ENCODE data around the gene HLCS.
"Not testable (repeated sequence)": the region's sequence is repeated elsewhere in the genome, so short reads cannot be mapped to it uniquely, and the experiment has no call there.

Gene HLCS

DNA sequence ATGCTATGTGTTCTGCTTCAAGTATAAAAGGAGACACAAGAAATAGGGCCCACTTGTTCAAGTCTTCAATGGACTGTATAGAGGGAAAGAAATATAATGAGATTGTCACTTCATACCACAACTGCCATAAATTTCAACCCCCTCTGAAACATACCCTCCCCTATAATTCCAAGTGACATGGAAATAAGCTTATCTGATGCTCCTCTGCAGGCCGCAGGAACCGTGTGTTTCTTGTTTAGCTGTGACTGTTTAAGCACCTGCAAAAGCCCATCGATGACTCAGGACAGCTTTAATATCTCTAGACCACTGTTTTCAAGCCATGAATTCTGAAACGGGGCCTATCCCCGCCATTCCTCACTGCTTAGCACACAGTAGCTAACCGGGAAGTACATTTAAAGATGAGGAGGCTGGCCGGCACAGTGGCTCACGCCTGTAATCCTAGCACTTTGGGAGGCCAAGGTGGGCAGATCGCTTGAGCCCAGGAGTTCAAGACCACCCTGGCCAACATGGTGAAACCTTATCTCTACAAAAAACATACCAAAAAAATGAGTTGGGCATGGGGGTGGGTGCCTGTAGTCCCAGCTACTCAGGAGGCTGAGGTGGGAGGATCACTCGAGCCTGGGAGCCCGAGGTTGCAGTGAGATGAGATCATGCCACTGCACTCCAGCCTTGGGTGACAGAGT, 4.2 kb downstream of the HLCS start:
- no peak for DNase-seq (ENCODE audit: extremely low read depth, low read depth)

GRCh38 chr21:36960676-36961284, 5.7 kb downstream of the HLCS start:
- DNase-seq (ENCODE audit: extremely low read depth, low read depth), result no peak
- H3K4me3 ChIP-seq (replicated peaks; ENCODE audit: low read depth, low read length), result no peak overlapping the region
- no peak for TF ChIP-seq CTCF (IDR thresholded peaks at IDR 0.05; ENCODE audit: low read depth, low read length, missing control alignments)

More for the DNA sequence above, 4.2 kb downstream of the HLCS start:
- no peak for TF ChIP-seq CTCF (IDR thresholded peaks at IDR 0.05; ENCODE audit: low read depth, low read length, missing control alignments)
- no peak overlapping the region for H3K4me3 ChIP-seq (replicated peaks; ENCODE audit: low read depth, low read length)

DNA sequence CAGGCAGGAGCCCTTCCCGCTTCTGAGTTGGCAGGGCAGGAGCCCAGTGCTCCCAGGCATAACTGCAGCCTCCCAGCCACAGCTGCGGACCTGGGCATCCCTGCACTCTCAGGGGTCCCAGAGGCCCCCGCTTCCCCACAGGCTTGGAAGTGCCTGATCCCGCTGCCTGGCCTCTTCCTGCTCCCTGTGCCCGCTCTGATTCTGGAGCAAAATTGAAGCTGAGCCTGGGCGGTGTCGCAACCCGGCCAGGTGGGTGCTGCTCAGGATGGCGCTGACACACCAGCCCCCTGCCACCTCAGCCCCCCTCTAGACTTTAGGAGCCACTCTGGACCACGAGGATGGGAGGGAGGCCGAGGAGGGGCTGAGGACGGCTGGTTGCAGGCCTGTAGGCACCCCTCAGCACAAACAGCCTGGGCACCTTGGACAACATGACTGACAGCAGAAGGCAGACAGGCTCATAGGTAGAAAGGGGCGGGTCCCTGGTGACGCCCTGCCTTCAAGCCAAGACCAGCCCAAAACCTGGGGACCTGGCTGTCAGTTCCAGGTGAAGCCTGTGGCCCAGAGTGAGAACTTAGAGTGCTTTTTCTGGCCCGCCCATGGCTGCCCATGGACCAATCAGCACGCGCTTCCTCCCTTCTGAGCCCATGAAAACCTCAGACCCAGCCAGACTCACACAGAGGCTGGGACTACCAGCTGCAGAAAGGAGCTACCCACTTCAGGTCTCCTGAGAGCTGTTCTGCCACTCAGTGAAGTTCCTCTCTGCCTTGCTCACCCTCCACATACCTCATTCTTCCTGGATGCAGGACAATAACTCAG, 7.2 kb downstream of the HLCS start:
- DNase-seq (ENCODE audit: extremely low read depth, low read depth), result no peak
- no peak overlapping the region for H3K4me3 ChIP-seq (replicated peaks; ENCODE audit: low read depth, low read length)
- TF ChIP-seq CTCF (IDR thresholded peaks at IDR 0.05; ENCODE audit: low read depth, low read length, missing control alignments), result no peak

DNA sequence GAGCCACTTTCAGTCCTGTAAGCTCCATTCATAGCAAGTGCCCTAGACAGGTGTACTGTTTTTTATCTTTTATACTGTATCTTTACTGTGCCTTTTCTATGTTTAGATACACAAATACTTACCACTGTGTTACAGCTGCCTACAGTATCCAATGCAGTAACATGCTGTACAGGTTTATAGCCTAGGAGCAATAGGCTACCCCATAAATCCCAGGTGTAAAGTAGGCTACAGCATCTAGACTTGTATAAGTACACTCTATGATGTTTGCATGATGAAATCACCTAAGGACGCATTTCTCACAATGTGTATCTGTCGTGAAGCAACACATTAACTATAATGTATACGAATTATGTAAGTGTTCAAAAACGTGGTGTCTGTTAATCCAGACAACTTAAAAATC, 10.7 kb downstream of the HLCS start:
- DNase-seq (ENCODE audit: extremely low read depth, low read depth), result no peak
- TF ChIP-seq CTCF (IDR thresholded peaks at IDR 0.05; ENCODE audit: low read depth, low read length, missing control alignments), result no peak
- no peak overlapping the region for H3K4me3 ChIP-seq (replicated peaks; ENCODE audit: low read depth, low read length)

DNA sequence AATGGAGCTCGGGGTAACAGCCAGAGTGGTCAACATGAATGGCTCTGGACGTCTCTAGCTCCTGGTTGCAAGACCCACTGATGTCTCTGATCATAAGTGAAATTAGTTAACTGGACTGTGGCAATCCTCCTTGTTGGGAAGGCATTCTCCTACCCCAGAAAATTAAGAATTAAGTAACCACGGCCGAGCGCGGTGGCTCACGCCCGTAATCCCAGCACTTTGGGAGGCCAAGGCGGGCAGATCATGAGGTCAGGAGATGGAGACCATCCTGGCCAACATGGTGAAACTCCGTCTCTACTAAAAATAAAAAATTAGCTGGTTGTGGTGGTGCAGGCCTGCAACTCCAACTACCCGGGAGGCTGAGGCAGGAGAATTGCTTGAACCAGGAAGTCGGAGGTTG, 14.1 kb downstream of the HLCS start:
- DNase-seq (ENCODE audit: extremely low read depth, low read depth); H3K4me3 ChIP-seq (replicated peaks; ENCODE audit: low read depth, low read length): not testable (repeated sequence)

DNA sequence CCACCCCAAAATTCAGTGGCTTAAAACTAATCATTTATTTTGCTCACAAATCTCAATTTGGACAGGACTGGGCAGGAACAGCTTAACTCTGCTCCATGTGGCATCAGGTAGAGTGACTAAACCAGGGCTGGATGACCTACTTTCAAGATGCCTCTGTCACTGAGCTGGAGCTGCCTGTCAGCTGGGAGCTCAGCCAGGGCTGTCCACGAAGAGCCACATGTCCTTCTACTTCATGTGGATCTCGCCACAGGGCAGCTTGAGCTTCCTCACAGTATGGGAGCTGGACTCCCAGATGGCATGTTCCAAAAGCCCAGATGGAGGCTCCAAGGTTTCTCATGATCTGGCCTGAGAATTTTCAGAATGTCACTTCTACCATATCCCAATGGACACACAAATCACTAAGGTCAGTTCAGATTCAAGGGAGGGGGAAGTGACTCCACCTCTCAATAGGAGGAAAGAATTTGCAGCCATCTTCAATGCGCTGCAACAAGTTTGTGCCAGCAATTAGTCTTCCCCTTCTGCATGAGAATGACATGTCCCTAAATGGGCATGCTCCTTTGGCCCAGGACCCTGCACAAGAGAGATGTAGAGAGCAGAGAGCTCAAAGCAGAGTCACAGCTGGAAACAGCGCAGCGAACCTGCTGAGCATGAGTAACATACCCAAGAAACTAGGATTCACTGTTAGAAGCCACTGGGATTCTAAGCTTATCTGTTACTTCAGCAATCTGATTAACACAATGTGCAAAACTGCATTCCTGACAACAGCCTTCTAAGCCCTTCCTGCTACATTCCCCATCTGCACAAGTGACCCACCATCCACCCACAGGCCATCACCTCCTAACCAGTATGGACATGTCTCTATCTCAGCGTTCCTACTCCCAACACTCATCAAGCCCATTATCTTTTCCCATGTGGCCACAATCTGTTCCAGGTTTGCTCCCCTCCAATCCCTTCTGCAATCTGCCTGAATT, 17.0 kb downstream of the HLCS start:
- no peak for DNase-seq (ENCODE audit: extremely low read depth, low read depth)
- no peak overlapping the region for H3K4me3 ChIP-seq (replicated peaks; ENCODE audit: low read depth, low read length)

More for the DNA sequence above, 17.0 kb downstream of the HLCS start:
- no peak for TF ChIP-seq CTCF (IDR thresholded peaks at IDR 0.05; ENCODE audit: low read depth, low read length, missing control alignments)
